ENCODE measurements around the gene GLRA3. TPM values are rescaled to one million over a fixed set of nuclear protein-coding genes. Genes with fewer than 3 reads are reported as not detected.
"Not testable (repeated sequence)": the region's sequence is repeated elsewhere in the genome, so short reads cannot be mapped to it uniquely, and the experiment has no call there.

GLRA3 gene
- total RNA-seq, 1 experiment from 2014 or later = not detected

GRCh38 chr4:174681723-174682300, 147.2 kb downstream of the GLRA3 start:
- no peak for DNase-seq (ENCODE audit: low spot score)
- in situ Hi-C loops (cut with HindIII; ENCODE audit: low sequenced_read_pairs) = no loop called here

- DNase-seq (ENCODE audit: low spot score) = no peak
- in situ Hi-C loops (cut with HindIII; ENCODE audit: low sequenced_read_pairs) = no loop called here
Measured at GRCh38 chr4:174674305-174674840, 154.7 kb downstream of the GLRA3 start.

- in situ Hi-C loops (cut with HindIII; ENCODE audit: low sequenced_read_pairs) = no loop called here
- DNase-seq (ENCODE audit: low spot score) = no peak
Measured at GRCh38 chr4:174673865-174674264, 155.2 kb downstream of the GLRA3 start.

GRCh38 chr4:174672276-174672675, 156.8 kb downstream of the GLRA3 start:
- DNase-seq (ENCODE audit: low spot score) = no peak
- in situ Hi-C loops (cut with HindIII; ENCODE audit: low sequenced_read_pairs) = no loop called here

GRCh38 chr4:174669270-174669669, 159.8 kb downstream of the GLRA3 start:
- in situ Hi-C loops (cut with HindIII; ENCODE audit: low sequenced_read_pairs) = no loop called here

GRCh38 chr4:174665799-174666198, 163.2 kb downstream of the GLRA3 start:
- in situ Hi-C loops (cut with HindIII; ENCODE audit: low sequenced_read_pairs) = no loop called here

More at GRCh38 chr4:174669270-174669669, 159.8 kb downstream of the GLRA3 start:
- DNase-seq (ENCODE audit: low spot score) = no peak

GRCh38 chr4:174663216-174663615, 165.8 kb downstream of the GLRA3 start:
- in situ Hi-C loops (cut with HindIII; ENCODE audit: low sequenced_read_pairs) = no loop called here
- DNase-seq (ENCODE audit: low spot score) = no peak

More at GRCh38 chr4:174665799-174666198, 163.2 kb downstream of the GLRA3 start:
- no peak for DNase-seq (ENCODE audit: low spot score)

- in situ Hi-C loops (cut with HindIII; ENCODE audit: low sequenced_read_pairs) = no loop called here
- no peak for DNase-seq (ENCODE audit: low spot score)
Measured at GRCh38 chr4:174658246-174658645, 170.8 kb downstream of the GLRA3 start.

- in situ Hi-C loops (cut with HindIII; ENCODE audit: low sequenced_read_pairs) = no loop called here
- no peak for DNase-seq (ENCODE audit: low spot score)
Measured at GRCh38 chr4:174657472-174657871, 171.6 kb downstream of the GLRA3 start.

GRCh38 chr4:174654634-174655033, 174.4 kb downstream of the GLRA3 start:
- no peak for DNase-seq (ENCODE audit: low spot score)
- in situ Hi-C loops (cut with HindIII; ENCODE audit: low sequenced_read_pairs) = no loop called here

- DNase-seq (ENCODE audit: low spot score) = no peak
- in situ Hi-C loops (cut with HindIII; ENCODE audit: low sequenced_read_pairs) = no loop called here
Measured at GRCh38 chr4:174650711-174651355, 178.2 kb downstream of the GLRA3 start.

GRCh38 chr4:174648812-174649211, 180.2 kb downstream of the GLRA3 start:
- DNase-seq (ENCODE audit: low spot score) = no peak
- in situ Hi-C loops (cut with HindIII; ENCODE audit: low sequenced_read_pairs) = no loop called here

- in situ Hi-C loops (cut with HindIII; ENCODE audit: low sequenced_read_pairs) = no loop called here
- no peak for DNase-seq (ENCODE audit: low spot score)
Measured at GRCh38 chr4:174646326-174646725, 182.7 kb downstream of the GLRA3 start.

- in situ Hi-C loops (cut with HindIII; ENCODE audit: low sequenced_read_pairs) = no loop called here
- no peak for DNase-seq (ENCODE audit: low spot score)
Measured at GRCh38 chr4:174640146-174640545, 188.9 kb downstream of the GLRA3 start.

- no peak for DNase-seq (ENCODE audit: low spot score)
- in situ Hi-C loops (cut with HindIII; ENCODE audit: low sequenced_read_pairs) = no loop called here
Measured at GRCh38 chr4:174635732-174636131, 193.3 kb downstream of the GLRA3 start.

GRCh38 chr4:174633399-174633798, 195.6 kb downstream of the GLRA3 start:
- in situ Hi-C loops (cut with HindIII; ENCODE audit: low sequenced_read_pairs) = no loop called here
- no peak for DNase-seq (ENCODE audit: low spot score)

- DNase-seq (ENCODE audit: low spot score) = peak; percentile 8
- in situ Hi-C loops (cut with HindIII; ENCODE audit: low sequenced_read_pairs) = no loop called here
Measured at GRCh38 chr4:174631901-174632758, 196.9 kb downstream of the GLRA3 start.

- in situ Hi-C loops (cut with HindIII; ENCODE audit: low sequenced_read_pairs); DNase-seq (ENCODE audit: low spot score): not testable (repeated sequence)
Measured at GRCh38 chr4:174629907-174630450, 199.1 kb downstream of the GLRA3 start.

- DNase-seq (ENCODE audit: low spot score) = no peak
- in situ Hi-C loops (cut with HindIII; ENCODE audit: low sequenced_read_pairs) = no loop called here
Measured at GRCh38 chr4:174629265-174629664, 199.8 kb downstream of the GLRA3 start.

GRCh38 chr4:174628191-174628590, 200.9 kb downstream of the GLRA3 start:
- no peak for DNase-seq (ENCODE audit: low spot score)
- in situ Hi-C loops (cut with HindIII; ENCODE audit: low sequenced_read_pairs) = no loop called here
